OCI-M2 (cell line): ENCODE data around the gene POU2AF3.

Experiments
- DNase-seq: peaks from one replicate; lab custom pipeline; 2025; ENCODE audit not compliant: unreplicated experiment; lab: John Stamatoyannopoulos, UW

POU2AF3 gene

DNA sequence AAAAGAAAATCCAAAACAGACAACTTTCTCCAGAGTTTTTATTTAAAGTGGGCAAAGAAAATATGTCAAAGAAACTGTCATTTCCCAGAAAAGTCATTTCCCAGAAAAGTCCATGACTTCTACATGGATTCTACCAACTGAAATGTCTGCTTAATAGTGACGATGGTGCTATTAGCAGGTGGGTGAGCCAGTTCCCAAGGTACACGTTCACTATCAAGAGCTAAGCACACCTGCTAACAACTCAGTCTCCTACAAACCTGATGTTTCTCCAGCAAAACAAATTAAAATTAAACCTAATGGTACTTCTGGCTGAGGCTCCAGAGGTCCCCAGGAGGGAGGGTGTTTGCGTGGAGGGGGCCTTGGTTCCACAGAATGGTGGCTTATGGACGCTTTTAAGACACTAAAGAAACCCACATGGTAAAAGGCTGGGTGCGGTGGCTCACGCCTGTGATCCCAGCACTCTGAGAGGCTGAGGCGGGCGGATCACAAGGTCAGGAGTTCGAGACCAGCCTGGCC lies 53.9 kb downstream of the POU2AF3 start:
- DNase-seq, result no peak

DNA sequence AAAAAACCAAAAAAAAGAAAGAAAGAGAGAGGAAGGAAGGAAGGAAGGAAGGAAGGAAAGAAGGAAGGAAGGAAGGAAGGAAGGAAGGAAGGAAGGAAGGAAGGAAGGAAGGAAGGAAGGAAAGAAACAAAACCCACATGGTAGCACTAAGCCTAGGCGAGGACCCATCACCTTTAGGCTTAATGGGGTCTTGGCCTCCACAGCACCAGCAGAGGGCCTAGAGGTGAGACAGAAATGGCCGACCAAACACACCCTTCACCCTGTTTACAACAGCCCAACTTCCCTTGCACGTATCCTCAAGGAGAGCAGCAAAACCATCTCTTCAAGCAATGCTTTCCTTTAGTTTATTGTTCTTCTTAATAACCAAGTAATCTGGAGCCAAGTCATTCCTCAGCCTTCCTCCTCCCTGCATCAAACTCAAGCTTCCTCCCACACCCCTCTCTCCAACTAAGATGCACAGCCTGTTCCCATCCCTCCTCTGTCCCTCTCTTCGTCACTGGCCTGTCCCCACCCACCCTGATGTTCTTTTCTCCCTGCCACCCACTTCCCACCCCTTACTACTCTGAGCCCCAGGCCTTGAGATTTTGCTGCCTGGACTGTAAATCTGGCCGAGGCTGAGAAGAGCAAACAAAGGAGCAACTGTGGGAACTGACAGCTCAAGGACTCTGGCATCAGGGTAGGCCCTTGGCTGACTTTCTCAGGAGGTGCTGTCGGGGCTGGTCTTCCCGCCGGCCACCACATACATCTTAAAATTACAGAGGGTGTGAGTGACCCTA lies 54.8 kb downstream of the POU2AF3 start:
- DNase-seq, result no peak

DNA sequence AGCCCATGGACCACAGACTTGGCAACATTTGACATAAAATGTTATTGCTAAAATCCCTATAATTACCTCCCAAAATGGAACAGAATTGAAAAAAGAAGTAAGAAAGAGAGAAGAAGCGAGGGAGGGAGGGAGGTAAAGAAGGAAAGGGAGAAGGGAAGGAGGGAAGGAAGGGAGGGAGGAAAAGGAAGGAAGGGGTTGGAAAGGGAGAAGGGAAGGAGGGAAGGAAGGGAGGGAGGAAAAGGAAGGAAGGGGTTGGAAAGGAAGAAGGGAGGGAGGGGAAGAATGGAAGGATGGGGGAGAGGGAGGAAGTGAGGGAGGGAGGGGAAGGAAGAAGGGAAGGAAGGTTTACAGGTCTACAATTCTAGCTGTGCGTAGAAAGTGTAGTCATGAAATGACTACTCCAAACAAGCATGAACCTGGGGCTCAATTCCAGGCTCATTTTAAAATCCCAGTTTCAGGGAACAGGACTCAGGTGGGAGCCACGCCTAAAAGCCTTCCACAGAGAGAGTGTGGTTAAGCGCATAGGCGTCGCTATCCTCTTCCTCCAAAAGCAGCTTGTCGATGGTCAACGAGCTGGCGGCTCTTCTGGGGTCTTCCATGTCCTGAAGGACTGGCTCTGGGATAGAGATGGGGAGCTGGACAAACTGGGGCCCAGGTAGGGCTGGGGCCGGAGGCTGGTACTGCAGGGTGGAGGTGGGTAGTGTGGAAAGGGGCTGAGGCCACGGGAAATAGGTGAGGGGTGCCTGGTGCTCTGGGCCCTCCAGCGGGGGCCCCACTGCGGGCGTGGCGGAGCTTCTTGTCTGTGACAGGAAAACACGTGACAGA lies 55.6 kb downstream of the POU2AF3 start:
- no peak for DNase-seq

DNA sequence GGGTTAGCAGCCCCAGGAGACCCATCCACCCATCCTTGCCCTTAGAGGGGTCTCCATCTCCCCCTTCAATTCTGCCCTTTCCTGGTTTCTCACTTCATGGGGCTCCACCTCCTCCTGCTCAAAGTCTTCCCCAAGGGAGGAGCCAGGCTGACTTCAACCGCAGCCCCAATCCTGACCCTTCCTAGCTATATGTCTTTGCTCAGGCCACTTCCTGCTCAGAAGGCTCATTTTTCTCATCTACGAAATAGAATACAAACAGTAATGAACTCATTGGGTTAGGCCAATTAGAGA lies 56.2 kb downstream of the POU2AF3 start:
- DNase-seq, result no peak

DNA sequence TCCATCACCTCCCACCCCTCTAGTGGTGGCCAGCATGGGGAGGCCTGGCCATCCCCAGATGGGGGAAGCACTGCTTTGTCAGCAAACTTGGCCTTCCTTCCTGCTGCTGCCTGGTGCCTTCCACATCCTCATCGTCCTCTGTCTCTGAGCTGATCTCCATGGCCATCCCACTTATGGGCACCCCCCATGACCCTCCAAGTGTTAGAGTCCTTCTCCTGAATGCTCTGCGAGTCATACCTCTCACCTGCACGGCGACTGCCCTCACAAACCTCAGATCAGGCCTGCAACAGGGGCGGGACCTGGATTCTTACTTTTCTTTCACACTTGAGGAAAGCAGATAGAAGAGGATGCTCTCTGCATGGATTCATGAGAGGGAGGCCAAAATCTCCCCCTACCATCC lies 56.8 kb downstream of the POU2AF3 start:
- DNase-seq, result no peak

DNA sequence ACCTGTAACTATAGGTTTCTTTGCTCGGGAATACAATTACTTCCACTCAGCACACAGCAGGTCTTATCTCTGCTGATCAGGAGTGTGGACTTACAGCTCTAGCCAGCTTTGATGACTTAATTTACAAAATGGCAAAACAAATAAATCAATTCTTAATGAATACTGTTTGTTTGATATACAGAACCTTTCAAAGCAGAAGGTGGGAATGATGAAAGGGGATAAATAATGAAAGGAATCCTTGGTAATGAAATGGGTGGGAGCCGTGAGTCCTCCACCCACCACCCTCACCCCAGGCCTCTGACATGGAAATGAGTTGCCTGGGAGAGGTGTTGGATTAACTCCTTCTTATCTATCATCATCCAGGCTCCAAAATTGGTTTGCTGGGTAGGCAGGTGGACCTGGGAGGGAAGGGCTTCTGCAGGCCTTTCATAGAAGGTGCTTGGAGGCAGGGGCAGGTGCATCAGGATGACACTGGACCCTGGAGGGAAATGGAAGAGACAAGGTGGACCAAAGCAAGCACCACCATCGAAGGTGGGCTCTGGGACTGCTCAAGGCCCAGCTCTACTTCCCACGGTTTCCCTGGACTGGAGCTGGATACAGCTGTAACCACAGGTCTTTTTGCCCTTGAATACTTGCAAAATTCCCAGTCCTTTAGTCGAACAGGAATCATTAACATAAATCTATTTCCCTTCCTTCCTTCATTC lies 57.8 kb downstream of the POU2AF3 start:
- DNase-seq, result no peak

DNA sequence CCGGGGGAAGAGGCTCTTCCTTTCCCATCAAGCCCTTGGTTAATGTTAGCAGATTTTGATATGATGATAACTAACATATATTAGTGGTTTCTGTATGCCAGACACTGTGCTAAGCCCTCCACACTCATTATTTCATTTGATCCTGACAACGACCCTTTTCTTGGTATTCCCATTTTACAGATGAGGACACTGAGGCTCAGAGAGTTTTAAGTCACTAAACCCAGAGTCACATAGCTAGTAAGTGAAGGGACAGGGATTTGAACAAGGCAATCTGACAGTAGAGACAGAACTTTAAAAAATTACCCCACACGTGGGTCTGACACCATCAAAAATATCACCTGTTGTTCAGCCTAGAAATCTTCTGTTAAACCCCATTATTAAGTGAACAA lies 58.3 kb downstream of the POU2AF3 start:
- no peak for DNase-seq

DNA sequence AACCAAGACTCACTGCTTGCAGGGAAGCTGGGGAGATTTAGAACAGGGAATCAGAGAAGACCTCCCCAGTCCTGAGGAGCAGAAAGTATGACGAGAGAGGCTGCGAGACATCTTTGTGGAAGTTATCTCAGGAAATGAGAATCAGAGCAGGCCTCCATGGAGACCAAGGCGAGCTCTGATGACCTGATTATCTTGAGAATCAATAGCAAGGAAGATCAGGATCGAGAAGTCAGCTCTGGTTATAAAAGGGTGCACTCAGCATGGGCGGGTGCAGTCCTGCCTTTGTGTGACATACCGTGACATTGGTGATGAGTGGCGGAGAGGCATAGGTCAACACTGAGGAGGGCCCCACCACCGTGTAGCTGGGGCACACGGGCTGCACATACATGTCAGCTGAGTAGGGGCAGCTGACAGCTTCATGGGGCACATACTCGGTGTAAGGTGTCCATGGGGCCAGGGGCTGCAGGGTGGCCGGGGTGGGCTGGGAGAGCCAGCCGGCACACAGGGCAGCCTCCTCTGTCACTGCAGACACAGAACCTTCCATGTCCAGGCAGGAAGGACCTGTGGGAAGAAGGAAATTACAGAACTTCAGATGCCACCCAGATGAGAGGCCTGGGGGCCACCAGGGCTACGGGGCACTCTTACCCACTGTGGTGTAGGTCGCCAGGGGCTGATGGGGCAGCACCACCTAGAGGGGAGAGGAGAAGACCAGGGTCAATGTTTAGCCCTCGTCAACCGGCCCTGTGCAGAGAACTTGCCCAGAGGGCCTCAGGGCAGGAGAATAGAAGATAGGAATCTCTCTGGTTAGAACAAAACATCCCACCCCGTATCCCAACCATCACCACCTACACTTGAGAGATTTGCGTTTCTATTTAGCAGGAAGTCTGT lies 59.0 kb downstream of the POU2AF3 start:
- no peak for DNase-seq
